Measurements from ENCODE around the gene PPP1R2C.

DNA sequence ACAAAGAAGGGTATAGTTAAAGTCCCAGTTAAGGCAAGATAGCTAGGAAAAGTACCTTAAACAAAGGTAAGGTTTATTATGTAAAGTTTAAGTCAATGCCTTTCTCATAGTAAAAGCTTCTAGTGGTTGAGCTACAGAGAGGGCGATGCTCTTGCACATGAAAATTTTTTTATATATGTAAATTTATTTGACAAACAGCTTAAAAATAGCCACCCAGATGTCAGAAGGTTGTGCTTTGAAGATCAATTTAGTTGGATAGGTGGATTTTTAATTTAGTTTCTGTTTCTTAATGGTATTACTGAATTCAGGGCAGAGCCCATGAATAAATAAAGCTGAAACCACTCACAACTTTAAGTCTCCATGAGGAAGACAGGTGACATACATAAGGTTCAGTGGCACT, 29.4 kb upstream of the PPP1R2C start:
- TF ChIP-seq YY1 (IDR thresholded peaks at IDR 0.05; ENCODE audit: insufficient read depth, insufficient read length), result no peak
- no peak for TF ChIP-seq SUZ12 (IDR thresholded peaks at IDR 0.05; ENCODE audit: extremely low read depth, insufficient read depth, insufficient read length)
